ENCODE results near the gene F12.

The F12 gene

DNA sequence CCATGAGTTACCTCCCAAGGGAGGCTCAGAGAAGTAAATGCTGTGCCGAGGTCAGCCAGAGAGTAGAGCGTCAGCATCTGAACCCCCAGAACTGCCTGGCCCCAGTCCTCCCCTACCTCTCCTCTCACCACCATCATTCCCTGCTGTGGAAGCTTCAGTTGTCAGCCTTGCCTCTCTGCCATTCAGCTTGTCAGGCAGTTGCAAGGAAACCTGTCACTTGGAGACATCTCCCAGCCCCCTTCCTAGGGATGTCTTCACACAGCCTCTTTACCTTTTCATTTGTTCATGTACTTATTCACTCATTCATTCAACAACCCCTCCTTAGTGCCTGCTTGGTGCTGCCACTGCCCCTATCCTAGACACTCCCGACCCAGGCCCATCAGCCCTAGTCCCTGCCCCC lies 49.5 kb downstream of the F12 start:
- no peak overlapping the region for H3K4me3 ChIP-seq (ENCODE audit: low read depth, low read length)
- TF ChIP-seq MYC (IDR thresholded peaks at IDR 0.05; ENCODE audit: low read depth, low read length) (no peak), POLR2A (IDR thresholded peaks at IDR 0.05; ENCODE audit: extremely low read depth, insufficient read length) (no peak)
- TF ChIP-seq, protein P1, sequence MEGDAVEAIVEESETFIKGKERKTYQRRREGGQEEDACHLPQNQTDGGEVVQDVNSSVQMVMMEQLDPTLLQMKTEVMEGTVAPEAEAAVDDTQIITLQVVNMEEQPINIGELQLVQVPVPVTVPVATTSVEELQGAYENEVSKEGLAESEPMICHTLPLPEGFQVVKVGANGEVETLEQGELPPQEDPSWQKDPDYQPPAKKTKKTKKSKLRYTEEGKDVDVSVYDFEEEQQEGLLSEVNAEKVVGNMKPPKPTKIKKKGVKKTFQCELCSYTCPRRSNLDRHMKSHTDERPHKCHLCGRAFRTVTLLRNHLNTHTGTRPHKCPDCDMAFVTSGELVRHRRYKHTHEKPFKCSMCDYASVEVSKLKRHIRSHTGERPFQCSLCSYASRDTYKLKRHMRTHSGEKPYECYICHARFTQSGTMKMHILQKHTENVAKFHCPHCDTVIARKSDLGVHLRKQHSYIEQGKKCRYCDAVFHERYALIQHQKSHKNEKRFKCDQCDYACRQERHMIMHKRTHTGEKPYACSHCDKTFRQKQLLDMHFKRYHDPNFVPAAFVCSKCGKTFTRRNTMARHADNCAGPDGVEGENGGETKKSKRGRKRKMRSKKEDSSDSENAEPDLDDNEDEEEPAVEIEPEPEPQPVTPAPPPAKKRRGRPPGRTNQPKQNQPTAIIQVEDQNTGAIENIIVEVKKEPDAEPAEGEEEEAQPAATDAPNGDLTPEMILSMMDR (IDR thresholded peaks at IDR 0.05; ENCODE audit: low read depth, low read length), result no peak
- TF ChIP-seq, protein P2, sequence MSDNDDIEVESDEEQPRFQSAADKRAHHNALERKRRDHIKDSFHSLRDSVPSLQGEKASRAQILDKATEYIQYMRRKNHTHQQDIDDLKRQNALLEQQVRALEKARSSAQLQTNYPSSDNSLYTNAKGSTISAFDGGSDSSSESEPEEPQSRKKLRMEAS (IDR thresholded peaks at IDR 0.05; ENCODE audit: low read depth, low read length), result no peak
- no peak for DNase-seq (ENCODE audit: low read depth)

DNA sequence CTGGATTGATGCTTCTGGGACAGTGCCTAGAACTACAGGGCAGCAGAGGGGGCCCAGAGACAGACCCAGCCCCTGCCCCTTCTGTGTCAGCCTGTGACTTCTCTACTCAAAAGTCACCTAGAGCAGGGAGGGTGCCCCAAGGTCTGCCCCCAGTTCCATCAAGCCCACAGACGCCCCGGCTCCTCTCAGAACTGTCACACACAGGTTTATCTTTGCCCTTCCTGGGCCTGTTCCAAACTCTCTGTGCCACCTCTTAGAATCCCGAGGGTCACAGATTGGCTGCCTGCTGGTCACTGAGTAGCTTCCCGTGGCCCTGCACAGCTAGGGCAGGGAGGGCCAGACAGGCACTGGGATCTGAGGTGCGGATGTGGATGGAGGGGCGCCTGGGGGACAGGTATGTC lies 49.9 kb downstream of the F12 start:
- TF ChIP-seq, protein P1 (IDR thresholded peaks at IDR 0.05; ENCODE audit: low read depth, low read length), result no peak
- TF ChIP-seq POLR2A (IDR thresholded peaks at IDR 0.05; ENCODE audit: extremely low read depth, insufficient read length), result no peak
- no peak for TF ChIP-seq MYC (IDR thresholded peaks at IDR 0.05; ENCODE audit: low read depth, low read length)
- no peak overlapping the region for H3K4me3 ChIP-seq (ENCODE audit: low read depth, low read length)
- DNase-seq (ENCODE audit: low read depth), result no peak

DNA sequence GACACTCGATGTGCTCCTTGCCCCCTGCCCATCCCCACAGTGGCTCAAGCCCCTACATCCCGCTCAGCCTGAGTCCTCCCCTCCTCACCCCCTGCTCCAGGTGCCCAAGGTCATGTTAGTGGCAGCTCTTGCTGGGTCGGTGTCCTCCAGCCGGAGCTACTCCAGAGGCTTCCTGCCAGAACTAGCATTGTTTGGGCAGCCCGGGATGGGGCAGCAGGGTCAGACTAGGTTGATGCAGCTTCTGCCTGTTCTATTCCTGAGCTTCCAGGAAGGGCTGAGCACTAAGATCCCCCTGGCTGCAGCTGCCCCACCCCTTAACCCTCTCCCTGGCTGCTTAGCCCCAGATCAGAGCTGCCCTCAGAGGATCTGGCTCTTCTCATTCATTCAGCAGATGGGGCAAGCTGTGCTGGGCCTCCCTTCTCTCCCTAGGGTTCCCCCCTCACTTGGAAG lies 51.0 kb downstream of the F12 start:
- H3K4me3 ChIP-seq (ENCODE audit: low read depth, low read length), result peak overlapping the region; percentile 81
- no peak for TF ChIP-seq POLR2A (IDR thresholded peaks at IDR 0.05; ENCODE audit: extremely low read depth, insufficient read length)
- TF ChIP-seq, protein P2 (IDR thresholded peaks at IDR 0.05; ENCODE audit: low read depth, low read length), result no peak
- no peak for TF ChIP-seq MYC (IDR thresholded peaks at IDR 0.05; ENCODE audit: low read depth, low read length)
- DNase-seq (ENCODE audit: low read depth), result no peak

DNA sequence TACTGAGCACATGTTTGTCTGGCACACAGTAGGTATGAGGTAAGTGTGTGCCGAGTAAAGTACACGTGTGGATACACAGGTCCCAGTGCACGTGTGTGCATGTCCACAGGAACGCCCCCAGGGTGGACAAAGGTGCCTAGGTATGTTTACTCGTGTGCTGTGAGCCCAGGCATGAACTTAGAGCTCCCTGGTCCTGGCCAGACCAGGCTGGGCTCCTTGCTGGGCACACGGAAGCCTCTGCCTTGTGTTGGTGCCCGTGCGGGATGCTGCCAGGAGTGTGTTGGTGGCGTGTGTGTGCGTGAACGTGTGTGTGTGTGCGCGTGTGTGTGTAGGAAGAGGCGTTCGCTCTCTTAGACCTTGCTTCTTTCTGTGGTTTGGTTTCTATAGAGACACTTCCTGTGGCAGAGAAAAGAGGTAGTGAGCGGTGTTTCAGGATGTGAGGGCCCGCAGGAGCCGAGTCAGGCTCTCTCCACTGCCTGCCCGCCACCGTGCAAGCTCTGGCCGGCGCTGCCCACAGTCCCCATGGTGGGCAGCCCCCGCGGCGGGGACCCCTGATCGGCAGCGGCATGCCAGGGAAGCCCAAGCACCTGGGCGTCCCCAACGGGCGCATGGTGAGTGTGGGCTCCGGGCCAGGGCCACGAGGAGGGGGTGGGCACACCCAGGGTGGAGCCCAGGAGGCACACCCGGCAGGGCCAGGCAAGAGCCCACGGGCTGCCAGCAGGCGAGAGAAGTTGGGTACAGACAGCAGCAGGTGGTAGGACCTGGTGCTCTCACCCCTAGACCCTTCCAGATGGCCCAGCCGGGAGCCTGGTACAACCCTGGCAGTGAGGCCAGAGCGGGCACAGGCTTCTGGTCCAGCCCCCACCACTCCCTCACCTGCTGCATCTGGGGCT lies 51.7 kb downstream of the F12 start, which contains the start of gene RGS14:
Gene RGS14, plus strand, starts transcription at position 466 of the 893 bp plus-strand sequence. Its CDS starts 101 bp downstream, at position 567.
- peak; percentile 91 for DNase-seq (ENCODE audit: low read depth)
- peak within 1 kb of the TSS; percentile 81 for H3K4me3 ChIP-seq (ENCODE audit: low read depth, low read length)
- TF ChIP-seq MYC (IDR thresholded peaks at IDR 0.05; ENCODE audit: low read depth, low read length) (peak; percentile 86), POLR2A (IDR thresholded peaks at IDR 0.05; ENCODE audit: extremely low read depth, insufficient read length) (peak; percentile 59)
- TF ChIP-seq, protein P2 (IDR thresholded peaks at IDR 0.05; ENCODE audit: low read depth, low read length), result peak; percentile 61
- TF ChIP-seq, protein P1 (IDR thresholded peaks at IDR 0.05; ENCODE audit: low read depth, low read length), result no peak

GRCh38 chr5:177357146-177357458 lies 52.3 kb downstream of the F12 start:
- no peak for DNase-seq (ENCODE audit: low read depth)
- TF ChIP-seq, protein P2 (IDR thresholded peaks at IDR 0.05; ENCODE audit: low read depth, low read length), result no peak; the same call in 1 of the 2 replicates
- TF ChIP-seq MYC (IDR thresholded peaks at IDR 0.05; ENCODE audit: low read depth, low read length) (no peak), POLR2A (IDR thresholded peaks at IDR 0.05; ENCODE audit: extremely low read depth, insufficient read length) (no peak)
- TF ChIP-seq, protein P1 (IDR thresholded peaks at IDR 0.05; ENCODE audit: low read depth, low read length), result no peak
- peak overlapping the region; percentile 81 for H3K4me3 ChIP-seq (ENCODE audit: low read depth, low read length)

DNA sequence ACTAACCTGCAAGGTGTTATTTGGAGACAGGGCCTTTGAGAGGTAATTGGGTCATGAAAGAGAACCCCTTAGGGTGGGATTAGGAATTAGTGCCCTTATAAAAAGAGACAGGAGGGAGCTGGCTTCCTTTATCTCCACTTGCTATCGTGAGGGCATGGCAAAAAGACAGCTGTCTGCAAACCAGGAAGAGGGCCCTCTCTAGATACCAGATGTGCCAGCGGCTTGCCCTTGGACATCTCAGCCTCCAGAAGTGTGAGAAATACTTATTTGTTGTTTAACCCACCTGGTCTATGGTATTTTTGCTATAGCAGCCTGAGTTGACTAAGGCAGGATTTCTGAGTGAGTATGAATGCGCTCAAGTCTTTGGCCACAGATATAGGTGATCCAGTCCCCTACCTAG lies 52.6 kb downstream of the F12 start:
- DNase-seq (ENCODE audit: low read depth), result peak; percentile 36
- no peak overlapping the region for H3K4me3 ChIP-seq (ENCODE audit: low read depth, low read length)
- TF ChIP-seq, protein P2 (IDR thresholded peaks at IDR 0.05; ENCODE audit: low read depth, low read length), result no peak
- TF ChIP-seq MYC (IDR thresholded peaks at IDR 0.05; ENCODE audit: low read depth, low read length), result no peak
- TF ChIP-seq POLR2A (IDR thresholded peaks at IDR 0.05; ENCODE audit: extremely low read depth, insufficient read length), result no peak
- TF ChIP-seq, protein P1 (IDR thresholded peaks at IDR 0.05; ENCODE audit: low read depth, low read length), result no peak

Data from NB4 (cell line).